ENCODE data around the gene ZNF239.
"Not testable (repeated sequence)": the region's sequence is repeated elsewhere in the genome, so short reads cannot be mapped to it uniquely, and the experiment has no call there.

The ZNF239 gene

DNA sequence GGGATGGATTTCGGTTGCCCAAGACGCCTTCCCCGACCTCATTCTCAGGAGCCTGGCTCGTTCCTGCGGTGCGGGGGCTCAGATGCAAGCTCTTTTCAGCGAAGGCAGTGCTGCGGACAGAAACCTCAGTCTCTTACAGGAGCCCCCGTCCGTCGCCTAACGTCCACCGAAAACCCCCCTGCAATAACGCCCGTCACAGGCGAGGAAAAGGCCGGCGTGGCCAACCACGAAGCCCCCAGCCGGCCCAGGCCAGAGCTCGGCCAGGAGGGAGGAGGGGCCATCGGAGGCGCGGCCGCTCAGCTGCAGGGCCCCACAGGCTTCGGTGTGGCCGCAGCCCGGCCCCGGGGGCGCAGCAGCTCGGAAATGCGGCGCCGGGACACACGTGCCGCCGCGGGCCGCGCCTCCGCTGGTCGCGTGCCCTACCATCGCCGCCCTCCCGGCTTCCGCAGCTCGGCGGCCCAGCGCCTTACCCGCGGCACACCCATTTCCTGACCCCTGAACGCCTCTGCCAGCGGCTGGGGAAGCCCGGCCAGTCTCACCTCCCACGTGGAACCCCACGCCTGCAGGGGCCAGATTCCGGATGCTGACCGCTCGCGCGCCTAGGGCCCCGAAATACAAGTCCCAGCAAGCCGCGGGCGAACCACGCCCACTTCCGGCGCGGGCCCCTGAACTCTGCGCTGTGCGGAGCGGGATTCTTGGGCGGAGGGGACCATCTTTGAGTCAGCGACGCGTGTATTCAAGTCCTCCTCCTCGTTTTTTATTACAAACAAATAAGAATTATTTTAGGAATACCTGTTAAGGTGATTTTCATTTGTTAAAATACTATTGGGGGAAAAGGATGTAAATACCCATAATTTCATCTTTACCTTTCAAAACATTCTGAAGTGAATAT, at the start of gene ZNF239:
Gene ZNF239, minus strand, starts transcription at position 616 of the 892 bp plus-strand sequence. CDS start 16,537 bp downstream, outside the sequence.
- peak; percentile 16 for DNase-seq

- DNase-seq = peak; percentile 9
These were observed 48.9 kb upstream of the ZNF239 start for GRCh38 chr10:43623351-43623750.

- DNase-seq = no peak
These were observed 47.6 kb upstream of the ZNF239 start for GRCh38 chr10:43622038-43622437.

- no peak for DNase-seq
These were observed 45.0 kb upstream of the ZNF239 start for GRCh38 chr10:43619368-43619767.

DNA sequence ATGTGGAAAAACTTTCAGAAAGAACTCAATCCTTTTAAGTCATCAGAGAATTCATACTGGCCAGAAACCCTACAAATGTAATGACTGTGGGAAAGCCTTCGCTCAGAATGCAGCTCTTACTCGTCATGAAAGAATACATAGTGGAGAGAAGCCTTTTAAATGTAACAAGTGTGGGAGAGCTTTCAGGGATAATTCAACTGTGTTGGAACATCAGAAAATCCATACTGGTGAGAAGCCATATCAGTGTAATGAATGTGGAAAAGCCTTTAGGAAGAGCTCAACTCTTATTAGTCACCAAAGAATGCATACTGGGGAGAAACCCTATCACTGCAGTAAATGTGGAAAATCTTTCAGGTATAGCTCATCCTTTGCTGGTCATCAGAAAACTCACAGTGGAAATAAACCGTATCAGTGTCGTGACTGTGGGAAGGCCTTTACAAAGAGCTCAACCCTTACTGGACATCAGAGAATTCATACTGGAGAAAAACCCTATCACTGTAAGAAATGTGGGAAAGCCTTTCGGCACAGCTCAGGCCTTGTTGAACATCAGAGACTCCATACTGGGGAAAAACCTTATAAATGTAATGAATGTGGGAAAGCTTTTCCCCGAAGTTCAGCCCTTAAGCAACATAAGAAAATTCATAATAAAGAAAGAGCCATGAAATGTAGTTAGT, 42.4 kb upstream of the ZNF239 start:
- DNase-seq = no peak

- DNase-seq = no peak
These were observed 36.2 kb upstream of the ZNF239 start for GRCh38 chr10:43610636-43611035.

- DNase-seq = no peak
These were observed 32.8 kb upstream of the ZNF239 start for GRCh38 chr10:43607199-43607573.

GRCh38 chr10:43606323-43607198, 32.1 kb upstream of the ZNF239 start, which contains the start of gene ZNF485:
Gene ZNF485, plus strand, starts transcription at chr10:43606438. Its CDS starts 613 bp downstream, at chr10:43607051.
- DNase-seq = peak; percentile 3

GRCh38 chr10:43605850-43606322, 31.5 kb upstream of the ZNF239 start:
- no peak for DNase-seq

GRCh38 chr10:43601576-43601975, 27.2 kb upstream of the ZNF239 start:
- not testable (repeated sequence) for DNase-seq

GRCh38 chr10:43599333-43599732, 24.9 kb upstream of the ZNF239 start:
- no peak for DNase-seq

- no peak for DNase-seq
These were observed 24.0 kb upstream of the ZNF239 start for GRCh38 chr10:43598446-43598845.

GRCh38 chr10:43596546-43596945, 22.1 kb upstream of the ZNF239 start:
- no peak for DNase-seq

GRCh38 chr10:43595739-43596298, 21.4 kb upstream of the ZNF239 start:
- DNase-seq = no peak

GRCh38 chr10:43594944-43595589, 20.7 kb upstream of the ZNF239 start:
- no peak for DNase-seq

GRCh38 chr10:43591303-43591904, 17.0 kb upstream of the ZNF239 start:
- no peak for DNase-seq

DNA sequence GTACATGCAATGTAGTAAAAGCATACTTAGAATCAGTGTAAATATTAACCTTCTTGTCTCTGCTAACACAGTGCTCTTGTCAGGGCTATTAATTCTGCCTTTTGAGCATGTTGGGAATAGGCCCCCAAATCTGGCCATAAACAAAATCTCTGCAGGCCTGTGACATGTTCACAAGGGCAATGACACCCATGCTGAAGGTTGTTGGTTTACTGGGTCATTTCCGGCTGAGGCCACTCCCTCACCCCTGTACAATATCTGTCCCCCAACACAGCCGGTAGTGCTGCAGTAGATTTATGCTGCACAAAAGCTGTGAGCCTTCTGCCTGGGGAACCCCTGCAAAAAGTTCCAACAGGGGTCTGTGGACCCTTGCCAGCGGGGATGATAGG, 12.3 kb upstream of the ZNF239 start:
- DNase-seq = not testable (repeated sequence)

GRCh38 chr10:43585981-43586729, 11.7 kb upstream of the ZNF239 start:
- no peak for DNase-seq

- DNase-seq = no peak
These were observed 10.6 kb upstream of the ZNF239 start for GRCh38 chr10:43585046-43585445.

DNA sequence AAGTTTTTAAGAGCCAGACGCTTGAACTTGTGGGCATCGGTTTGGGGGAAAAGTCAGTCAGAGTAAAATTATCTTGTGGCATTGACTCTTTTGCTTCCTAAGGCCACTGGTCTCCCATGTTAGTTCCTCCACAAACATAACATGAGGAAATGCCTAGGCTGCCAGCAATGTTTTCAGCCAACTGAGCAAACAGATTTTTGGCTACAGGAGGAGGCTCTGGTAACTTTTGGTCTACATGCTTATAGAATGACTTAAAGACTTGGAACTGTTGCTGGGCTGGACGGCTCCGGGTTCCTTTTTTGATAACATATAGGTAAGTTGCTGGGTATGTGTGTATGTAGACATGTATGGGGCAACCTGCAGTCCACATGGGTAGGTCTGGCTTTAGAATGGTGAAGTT, 9.6 kb upstream of the ZNF239 start:
- no peak for DNase-seq

GRCh38 chr10:43576580-43576979, 2.2 kb upstream of the ZNF239 start:
- DNase-seq = no peak
